Loucy (cell line): Measurements from ENCODE around the gene CAMK1.

Experiments
- H2AFZ ChIP-seq: fragments of 200-600 bp; sonication (generic); 2 replicates; pipeline ENCODE4 v1.6.0; 2016; ENCODE audit warnings: antibody characterized with exemption, mild to moderate bottlenecking, low read length, moderate library complexity
- H3F3A ChIP-seq: fragments of 200-600 bp; 2 replicates; pipeline ENCODE4 v1.6.0; 2016; ENCODE audit warnings: antibody characterized with exemption, low read depth, mild to moderate bottlenecking
- H3K27me3 ChIP-seq: fragments of 200-600 bp; sonication (generic); 2 replicates; pipeline ENCODE4 v1.6.1; 2014; ENCODE audit warnings: low read length, mild to moderate bottlenecking; ENCODE audit not compliant: insufficient read depth, poor library complexity, severe bottlenecking
- H3K36me3 ChIP-seq: fragments of 200-600 bp; sonication (generic); 2 replicates; pipeline ENCODE4 v1.6.1; 2016; ENCODE audit warnings: low read length; ENCODE audit not compliant: insufficient read depth
- H3K4me1 ChIP-seq: fragments of 200-600 bp; sonication (generic); 2 replicates; pipeline ENCODE4 v1.5.1; 2014; ENCODE audit warnings: low read length, mild to moderate bottlenecking; ENCODE audit not compliant: insufficient read depth, poor library complexity, severe bottlenecking
- H3K4me2 ChIP-seq: fragments of 200-600 bp; sonication (generic); 2 replicates; pipeline ENCODE4 v1.6.0; 2014; ENCODE audit warnings: antibody characterized with exemption, low read length, low read depth, mild to moderate bottlenecking; ENCODE audit not compliant: poor library complexity, severe bottlenecking
- H3K4me3 ChIP-seq: fragments of 200-600 bp; sonication (generic); 2 replicates; pipeline ENCODE4 v1.5.1; 2014; ENCODE audit warnings: low read length, mild to moderate bottlenecking, mixed read lengths; ENCODE audit not compliant: poor library complexity, severe bottlenecking
- H3K79me2 ChIP-seq: fragments of 200-600 bp; sonication (generic); 2 replicates; pipeline ENCODE4 v1.6.1; 2014; ENCODE audit warnings: low read length; ENCODE audit not compliant: insufficient read depth
- H3K9ac ChIP-seq: fragments of 200-600 bp; sonication (generic); 2 replicates; pipeline ENCODE4 v1.6.0; 2014; ENCODE audit warnings: mild to moderate bottlenecking, low read depth, low read length, moderate library complexity; ENCODE audit not compliant: poor library complexity, severe bottlenecking
- H3K9me2 ChIP-seq: fragments of 200-600 bp; sonication (generic); replicated peaks from 2 replicates; pipeline ENCODE4 v1.6.1; 2016; ENCODE audit warnings: low read depth, low read length, mixed read lengths
- H3K9me3 ChIP-seq: fragments of 200-600 bp; sonication (generic); 2 replicates; pipeline ENCODE4 v1.6.1; 2014; ENCODE audit warnings: mild to moderate bottlenecking, antibody characterized with exemption, low read length, low read depth; ENCODE audit not compliant: insufficient read depth
- H4K20me1 ChIP-seq: fragments of 200-600 bp; sonication (generic); 2 replicates; pipeline ENCODE4 v1.6.0; 2014; ENCODE audit warnings: antibody characterized with exemption, low read length, mild to moderate bottlenecking; ENCODE audit not compliant: insufficient read depth, poor library complexity, severe bottlenecking
- CTCF ChIP-seq: fragments of 200-600 bp; sonication (generic); conservative IDR thresholded peaks from 2 replicates; pipeline ENCODE4 v1.5.1; 2014; ENCODE audit warnings: mild to moderate bottlenecking, antibody characterized with exemption, low read length
- EZH2phosphoT487 ChIP-seq: fragments of 200-600 bp; IDR thresholded peaks from 2 replicates; pipeline ENCODE4 v1.6.1; 2018; ENCODE audit warnings: antibody characterized with exemption, mild to moderate bottlenecking, moderate library complexity, borderline replicate concordance

CAMK1 gene

GRCh38 chr3:9736831-9737230, 32.9 kb downstream of the CAMK1 start:
- peaks cover 89% of the 10 kb centered on the region for H3K79me2 ChIP-seq
- H2AFZ ChIP-seq = no peak overlapping the region

GRCh38 chr3:9732740-9733115, 37.0 kb downstream of the CAMK1 start:
- Histone ChIP-seq H3K27me3 (peaks cover 6% of the 10 kb centered on the region), H3K4me1 (peaks cover 69% of the 10 kb centered on the region), H3K36me3 (peaks cover 31% of the 10 kb centered on the region), H3K9me3 (no peaks in the 10 kb centered on the region), H3K79me2 (peaks cover 66% of the 10 kb centered on the region), H3K9me2 (no peaks in the 10 kb centered on the region), H2AFZ (no peak overlapping the region), H3K4me3 (peak overlapping the region; percentile 91), H4K20me1 (peaks cover 57% of the 10 kb centered on the region), H3K4me2 (peak overlapping the region; percentile 97), H3K9ac (peak overlapping the region; percentile 98), H3F3A (peaks cover 3% of the 10 kb centered on the region; the same call in 1 of the 2 replicates)
- TF ChIP-seq CTCF = no peak
- no peak for TF ChIP-seq EZH2phosphoT487

More at GRCh38 chr3:9736831-9737230, 32.9 kb downstream of the CAMK1 start:
- peak overlapping the region; percentile 97 for H3K4me2 ChIP-seq
- H3K9me2 ChIP-seq = no peaks in the 10 kb centered on the region
- TF ChIP-seq EZH2phosphoT487 (no peak), CTCF (no peak)
- peaks cover 3% of the 10 kb centered on the region for H3K27me3 ChIP-seq
- peaks cover 70% of the 10 kb centered on the region for H4K20me1 ChIP-seq
- H3K36me3 ChIP-seq = peaks cover 72% of the 10 kb centered on the region
- H3K4me1 ChIP-seq = peaks cover 50% of the 10 kb centered on the region
- peak overlapping the region; percentile 32 for H3K4me3 ChIP-seq
- H3K9ac ChIP-seq = peak overlapping the region; percentile 40
- no peaks in the 10 kb centered on the region for H3F3A ChIP-seq
- no peaks in the 10 kb centered on the region for H3K9me3 ChIP-seq

GRCh38 chr3:9732080-9732739, 37.5 kb downstream of the CAMK1 start:
- Histone ChIP-seq H3K27me3 (peaks cover 6% of the 10 kb centered on the region), H3K79me2 (peaks cover 61% of the 10 kb centered on the region), H3K9me3 (no peaks in the 10 kb centered on the region), H3K4me1 (peaks cover 69% of the 10 kb centered on the region), H3F3A (peaks cover 7% of the 10 kb centered on the region; the same call in 1 of the 2 replicates), H3K4me3 (peak overlapping the region; percentile 91), H4K20me1 (peaks cover 53% of the 10 kb centered on the region), H3K9ac (peak overlapping the region; percentile 98), H2AFZ (peak overlapping the region; percentile 84), H3K9me2 (no peaks in the 10 kb centered on the region), H3K36me3 (peaks cover 26% of the 10 kb centered on the region), H3K4me2 (peak overlapping the region; percentile 97)
- TF ChIP-seq CTCF = no peak
- no peak for TF ChIP-seq EZH2phosphoT487
